Dendritic cell treated with granulocyte-macrophage colony-stimulating factor and Interleukin-4, amounts not matched to agents 40 ng/mL and 50 ng/mL, for 4 days (primary cell): ENCODE data around the gene VWA3B.
"Not testable (repeated sequence)": the region's sequence is repeated elsewhere in the genome, so short reads cannot be mapped to it uniquely, and the experiment has no call there.

Experiments
- H3K27ac Mint-ChIP-seq: one replicate; pipeline ENCODE4 v1.8.0; 2022; ENCODE audit warnings: mild to moderate bottlenecking, mixed read lengths
- H3K27me3 Mint-ChIP-seq: one replicate; pipeline ENCODE4 v1.8.0; 2022; ENCODE audit warnings: mild to moderate bottlenecking, mixed read lengths
- H3K36me3 Mint-ChIP-seq: one replicate; pipeline ENCODE4 v1.8.0; 2022; ENCODE audit warnings: low read depth, mixed read lengths
- H3K4me1 Mint-ChIP-seq: one replicate; pipeline ENCODE4 v1.8.0; 2022; ENCODE audit warnings: low read depth, mixed read lengths
- H3K4me3 Mint-ChIP-seq: one replicate; pipeline ENCODE4 v1.8.0; 2022; ENCODE audit warnings: mild to moderate bottlenecking, moderate library complexity, mixed read lengths
- H3K9me3 Mint-ChIP-seq: one replicate; pipeline ENCODE4 v1.8.0; 2022; ENCODE audit warnings: mixed read lengths
- intact Hi-C: fragments of 100-400 bp; cut with micrococcal nuclease; formaldehyde crosslinking; loops from one replicate; pipeline ENCODE4 v1.15.0; 2022

The VWA3B gene

GRCh38 chr2:98093611-98094010 is 6.6 kb downstream of the VWA3B start:
- intact Hi-C loops, result loop anchor here (10.0 kb wide), 1 partner anchor 171 kb away; no protein-coding TSS in a partner anchor
- Mint-ChIP-seq H3K9me3 (peaks cover 34% of the 10 kb centered on the region), H3K4me3 (no peak overlapping the region), H3K4me1 (peaks cover 37% of the 10 kb centered on the region), H3K27ac (no peak overlapping the region), H3K36me3 (peaks cover 7% of the 10 kb centered on the region), H3K27me3 (peaks cover 35% of the 10 kb centered on the region)

- peaks cover 7% of the 10 kb centered on the region for H3K36me3 Mint-ChIP-seq
- peaks cover 52% of the 10 kb centered on the region for H3K9me3 Mint-ChIP-seq
- H3K27me3 Mint-ChIP-seq, result peaks cover 32% of the 10 kb centered on the region
- no peak overlapping the region for H3K4me3 Mint-ChIP-seq
- intact Hi-C loops, result loop anchor here (10.0 kb wide), 1 partner anchor 165 kb away; no protein-coding TSS in a partner anchor
- no peak overlapping the region for H3K27ac Mint-ChIP-seq
- peaks cover 10% of the 10 kb centered on the region for H3K4me1 Mint-ChIP-seq
These were observed 13.2 kb downstream of the VWA3B start for GRCh38 chr2:98099939-98100743.

GRCh38 chr2:98102315-98102714 is 15.3 kb downstream of the VWA3B start:
- intact Hi-C loops, H3K27ac Mint-ChIP-seq, H3K36me3 Mint-ChIP-seq, H3K4me3 Mint-ChIP-seq: not testable (repeated sequence)
- H3K27me3 Mint-ChIP-seq, result peaks cover 27% of the 10 kb centered on the region
- peaks cover 30% of the 10 kb centered on the region for H3K9me3 Mint-ChIP-seq
- peaks cover 10% of the 10 kb centered on the region for H3K4me1 Mint-ChIP-seq

- Mint-ChIP-seq H3K27ac (no peak overlapping the region), H3K4me1 (peaks cover 14% of the 10 kb centered on the region), H3K27me3 (peaks cover 27% of the 10 kb centered on the region), H3K4me3 (no peak overlapping the region), H3K36me3 (no peaks in the 10 kb centered on the region), H3K9me3 (peaks cover 25% of the 10 kb centered on the region)
- intact Hi-C loops, result no loop called here
These were observed 15.9 kb downstream of the VWA3B start for GRCh38 chr2:98102878-98103277.

- no peaks in the 10 kb centered on the region for H3K36me3 Mint-ChIP-seq
- no peak overlapping the region for H3K27ac Mint-ChIP-seq
- peaks cover 43% of the 10 kb centered on the region for H3K27me3 Mint-ChIP-seq
- no peak overlapping the region for H3K4me3 Mint-ChIP-seq
- intact Hi-C loops, result no loop called here
- H3K9me3 Mint-ChIP-seq, result peaks cover 46% of the 10 kb centered on the region
- H3K4me1 Mint-ChIP-seq, result peaks cover 14% of the 10 kb centered on the region
These were observed 21.1 kb downstream of the VWA3B start for GRCh38 chr2:98108110-98108509.

GRCh38 chr2:98110741-98111140 is 23.8 kb downstream of the VWA3B start:
- H3K4me3 Mint-ChIP-seq, result no peak overlapping the region

GRCh38 chr2:98114643-98115330 is 27.8 kb downstream of the VWA3B start:
- Mint-ChIP-seq H3K4me1 (peaks cover 5% of the 10 kb centered on the region), H3K9me3 (peaks cover 42% of the 10 kb centered on the region), H3K4me3 (no peak overlapping the region), H3K36me3 (no peaks in the 10 kb centered on the region), H3K27ac (no peak overlapping the region), H3K27me3 (peaks cover 75% of the 10 kb centered on the region)
- intact Hi-C loops, result no loop called here

More at GRCh38 chr2:98110741-98111140, 23.8 kb downstream of the VWA3B start:
- H3K27ac Mint-ChIP-seq, result no peak overlapping the region
- H3K27me3 Mint-ChIP-seq, result peaks cover 52% of the 10 kb centered on the region
- H3K4me1 Mint-ChIP-seq, result peaks cover 14% of the 10 kb centered on the region
- H3K9me3 Mint-ChIP-seq, result peaks cover 42% of the 10 kb centered on the region
- intact Hi-C loops, result no loop called here
- H3K36me3 Mint-ChIP-seq, result no peaks in the 10 kb centered on the region

- no peaks in the 10 kb centered on the region for H3K36me3 Mint-ChIP-seq
- peaks cover 82% of the 10 kb centered on the region for H3K27me3 Mint-ChIP-seq
- H3K4me3 Mint-ChIP-seq, result no peak overlapping the region
- H3K27ac Mint-ChIP-seq, result no peak overlapping the region
- H3K4me1 Mint-ChIP-seq, result peaks cover 6% of the 10 kb centered on the region
- H3K9me3 Mint-ChIP-seq, result peaks cover 9% of the 10 kb centered on the region
- intact Hi-C loops, result no loop called here
These were observed 31.2 kb downstream of the VWA3B start for GRCh38 chr2:98118161-98118560.

- H3K27ac Mint-ChIP-seq, result no peak overlapping the region
- H3K9me3 Mint-ChIP-seq, result peaks cover 2% of the 10 kb centered on the region
- intact Hi-C loops, result no loop called here
- H3K27me3 Mint-ChIP-seq, result peaks cover 86% of the 10 kb centered on the region
- no peak overlapping the region for H3K4me3 Mint-ChIP-seq
- no peaks in the 10 kb centered on the region for H3K36me3 Mint-ChIP-seq
- H3K4me1 Mint-ChIP-seq, result peaks cover 13% of the 10 kb centered on the region
These were observed 31.9 kb downstream of the VWA3B start for GRCh38 chr2:98118852-98119251.

GRCh38 chr2:98121149-98121548 is 34.2 kb downstream of the VWA3B start:
- intact Hi-C loops, result no loop called here
- no peaks in the 10 kb centered on the region for H3K9me3 Mint-ChIP-seq
- no peak overlapping the region for H3K27ac Mint-ChIP-seq
- no peak overlapping the region for H3K4me3 Mint-ChIP-seq
- H3K36me3 Mint-ChIP-seq, result no peaks in the 10 kb centered on the region
- H3K4me1 Mint-ChIP-seq, result peaks cover 24% of the 10 kb centered on the region
- peaks cover 92% of the 10 kb centered on the region for H3K27me3 Mint-ChIP-seq

GRCh38 chr2:98122524-98122923 is 35.6 kb downstream of the VWA3B start:
- intact Hi-C loops, result no loop called here
- Mint-ChIP-seq H3K36me3 (no peaks in the 10 kb centered on the region), H3K4me1 (peaks cover 27% of the 10 kb centered on the region), H3K9me3 (no peaks in the 10 kb centered on the region), H3K27me3 (peaks cover 91% of the 10 kb centered on the region), H3K27ac (no peak overlapping the region), H3K4me3 (no peak overlapping the region)

GRCh38 chr2:98123286-98123685 is 36.3 kb downstream of the VWA3B start:
- Mint-ChIP-seq H3K27ac (no peak overlapping the region), H3K36me3 (no peaks in the 10 kb centered on the region), H3K4me1 (peaks cover 34% of the 10 kb centered on the region), H3K4me3 (no peak overlapping the region), H3K9me3 (no peaks in the 10 kb centered on the region), H3K27me3 (peaks cover 92% of the 10 kb centered on the region)
- intact Hi-C loops, result no loop called here

- no peaks in the 10 kb centered on the region for H3K36me3 Mint-ChIP-seq
These were observed 39.1 kb downstream of the VWA3B start for GRCh38 chr2:98126061-98126460.

GRCh38 chr2:98127229-98127989 is 40.4 kb downstream of the VWA3B start:
- intact Hi-C loops, result no loop called here
- H3K4me3 Mint-ChIP-seq, result no peak overlapping the region

More at GRCh38 chr2:98126061-98126460, 39.1 kb downstream of the VWA3B start:
- intact Hi-C loops, result no loop called here
- no peak overlapping the region for H3K4me3 Mint-ChIP-seq
- no peaks in the 10 kb centered on the region for H3K9me3 Mint-ChIP-seq
- H3K4me1 Mint-ChIP-seq, result peaks cover 52% of the 10 kb centered on the region
- peaks cover 95% of the 10 kb centered on the region for H3K27me3 Mint-ChIP-seq
- H3K27ac Mint-ChIP-seq, result no peak overlapping the region

More at GRCh38 chr2:98127229-98127989, 40.4 kb downstream of the VWA3B start:
- H3K9me3 Mint-ChIP-seq, result no peaks in the 10 kb centered on the region
- H3K4me1 Mint-ChIP-seq, result peaks cover 56% of the 10 kb centered on the region
- H3K36me3 Mint-ChIP-seq, result no peaks in the 10 kb centered on the region
- H3K27me3 Mint-ChIP-seq, result peaks cover 95% of the 10 kb centered on the region
- no peak overlapping the region for H3K27ac Mint-ChIP-seq
